Measurements from ENCODE around the gene SHF.

DNA sequence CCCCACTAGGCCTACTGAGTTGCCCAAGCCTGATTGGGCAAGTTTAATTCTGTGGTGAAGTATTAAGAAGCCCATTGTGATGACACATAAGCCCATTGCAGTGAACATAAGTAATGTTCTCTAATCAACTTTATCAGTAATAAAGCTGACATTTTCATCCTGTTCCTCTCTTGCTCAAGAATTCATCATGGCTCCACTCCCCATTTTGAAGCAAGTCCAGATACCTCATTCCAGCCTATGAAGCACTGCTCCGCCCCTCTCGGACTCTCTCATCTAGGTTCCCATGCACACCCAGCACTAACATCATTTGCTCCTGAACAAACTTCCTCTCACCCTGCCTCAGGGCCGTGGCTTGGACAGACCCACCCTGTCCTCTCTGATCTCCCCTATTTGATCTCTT is 10.5 kb downstream of the SHF start:
- TF ChIP-seq, protein P1, sequence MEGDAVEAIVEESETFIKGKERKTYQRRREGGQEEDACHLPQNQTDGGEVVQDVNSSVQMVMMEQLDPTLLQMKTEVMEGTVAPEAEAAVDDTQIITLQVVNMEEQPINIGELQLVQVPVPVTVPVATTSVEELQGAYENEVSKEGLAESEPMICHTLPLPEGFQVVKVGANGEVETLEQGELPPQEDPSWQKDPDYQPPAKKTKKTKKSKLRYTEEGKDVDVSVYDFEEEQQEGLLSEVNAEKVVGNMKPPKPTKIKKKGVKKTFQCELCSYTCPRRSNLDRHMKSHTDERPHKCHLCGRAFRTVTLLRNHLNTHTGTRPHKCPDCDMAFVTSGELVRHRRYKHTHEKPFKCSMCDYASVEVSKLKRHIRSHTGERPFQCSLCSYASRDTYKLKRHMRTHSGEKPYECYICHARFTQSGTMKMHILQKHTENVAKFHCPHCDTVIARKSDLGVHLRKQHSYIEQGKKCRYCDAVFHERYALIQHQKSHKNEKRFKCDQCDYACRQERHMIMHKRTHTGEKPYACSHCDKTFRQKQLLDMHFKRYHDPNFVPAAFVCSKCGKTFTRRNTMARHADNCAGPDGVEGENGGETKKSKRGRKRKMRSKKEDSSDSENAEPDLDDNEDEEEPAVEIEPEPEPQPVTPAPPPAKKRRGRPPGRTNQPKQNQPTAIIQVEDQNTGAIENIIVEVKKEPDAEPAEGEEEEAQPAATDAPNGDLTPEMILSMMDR (IDR thresholded peaks at IDR 0.05; ENCODE audit: insufficient read depth, low read depth, low read length): no peak
- TF ChIP-seq EZH2 (IDR thresholded peaks at IDR 0.05; ENCODE audit: insufficient read depth, low read length): no peak
